Fibroblast of the conjunctiva (primary cell): ENCODE measurements around the gene ZDHHC18.
A peak's percentile ranks its signal among the peaks of the same experiment; 100 is the strongest.

Experiments
- DNase-seq: peaks from one replicate; pipeline ENCODE4 v3.0.0-alpha.2; 2010; ENCODE audit warnings: low read depth

The ZDHHC18 gene

DNA sequence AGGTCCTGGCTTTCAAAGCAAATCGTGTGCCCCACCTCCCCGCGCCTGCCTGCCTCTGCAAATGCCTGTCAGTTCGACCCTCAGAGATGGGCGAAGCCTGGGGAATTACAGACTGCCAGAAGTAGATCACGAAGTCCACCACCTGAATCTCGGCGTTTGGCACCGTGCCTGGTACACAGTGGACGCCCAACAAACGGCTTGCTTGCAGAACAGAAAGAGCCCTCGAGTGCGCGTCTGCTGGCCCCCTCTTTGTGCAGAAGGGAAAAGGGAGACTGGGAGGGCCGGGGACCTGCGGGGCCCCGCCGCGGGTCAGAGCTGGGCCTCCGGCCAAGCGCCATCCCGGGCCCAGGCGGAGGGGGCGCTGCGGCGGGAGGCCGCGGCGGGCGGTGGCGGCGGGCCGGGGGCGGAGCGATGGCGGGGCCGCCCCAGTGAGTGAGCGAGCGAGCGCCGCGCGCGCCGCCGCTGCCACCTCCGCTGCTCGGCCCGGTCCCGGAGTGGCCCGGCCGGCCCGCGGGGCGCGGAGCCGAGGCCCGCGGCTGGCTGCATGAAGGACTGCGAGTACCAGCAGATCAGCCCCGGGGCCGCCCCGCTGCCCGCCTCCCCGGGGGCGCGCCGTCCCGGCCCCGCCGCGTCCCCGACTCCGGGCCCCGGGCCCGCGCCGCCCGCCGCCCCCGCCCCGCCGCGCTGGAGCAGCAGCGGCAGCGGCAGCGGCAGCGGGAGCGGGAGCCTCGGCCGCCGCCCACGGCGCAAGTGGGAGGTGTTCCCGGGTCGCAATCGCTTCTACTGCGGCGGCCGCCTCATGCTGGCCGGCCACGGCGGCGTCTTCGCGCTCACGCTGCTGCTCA lies at the start of gene ZDHHC18:
TSS of gene ZDHHC18 (plus strand) at position 428 of the 845 bp plus-strand sequence. CDS start at position 545, 117 bp downstream.
- peak; percentile 8 for DNase-seq

- no peak for DNase-seq
These were observed 47.3 kb upstream of the ZDHHC18 start for GRCh38 chr1:26779098-26779668.

GRCh38 chr1:26780344-26780957 lies 46.0 kb upstream of the ZDHHC18 start:
- DNase-seq, result no peak

- no peak for DNase-seq
These were observed 45.2 kb upstream of the ZDHHC18 start for GRCh38 chr1:26781206-26781825.

GRCh38 chr1:26782521-26783212 lies 43.8 kb upstream of the ZDHHC18 start:
- no peak for DNase-seq

DNA sequence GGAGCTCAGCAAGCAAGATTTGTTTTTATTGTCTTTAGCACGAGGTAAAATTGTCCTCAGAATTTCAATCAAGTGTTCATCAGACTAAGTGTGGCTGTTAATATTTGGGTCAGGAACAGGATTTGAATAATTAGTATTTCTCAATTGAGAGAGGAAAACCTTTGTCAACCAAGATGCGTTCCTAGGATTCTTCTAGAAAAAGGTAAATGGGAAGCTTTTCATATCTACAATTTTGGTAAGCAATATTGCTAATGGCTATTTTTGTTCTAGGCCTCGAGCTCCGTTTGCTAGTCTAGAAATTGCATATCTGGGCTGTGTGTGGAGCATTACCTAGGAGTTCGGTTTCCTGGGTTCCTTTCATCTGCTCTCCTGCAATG lies 42.9 kb upstream of the ZDHHC18 start:
- DNase-seq, result no peak

GRCh38 chr1:26784023-26784871 lies 42.2 kb upstream of the ZDHHC18 start:
- DNase-seq, result peak; percentile 86

GRCh38 chr1:26784886-26785285 lies 41.6 kb upstream of the ZDHHC18 start:
- no peak for DNase-seq

- no peak for DNase-seq
These were observed 40.7 kb upstream of the ZDHHC18 start for GRCh38 chr1:26785611-26786436.

GRCh38 chr1:26786437-26787380 lies 39.8 kb upstream of the ZDHHC18 start:
- peak; percentile 80 for DNase-seq

- no peak for DNase-seq
These were observed 39.1 kb upstream of the ZDHHC18 start for GRCh38 chr1:26787381-26787705.

DNA sequence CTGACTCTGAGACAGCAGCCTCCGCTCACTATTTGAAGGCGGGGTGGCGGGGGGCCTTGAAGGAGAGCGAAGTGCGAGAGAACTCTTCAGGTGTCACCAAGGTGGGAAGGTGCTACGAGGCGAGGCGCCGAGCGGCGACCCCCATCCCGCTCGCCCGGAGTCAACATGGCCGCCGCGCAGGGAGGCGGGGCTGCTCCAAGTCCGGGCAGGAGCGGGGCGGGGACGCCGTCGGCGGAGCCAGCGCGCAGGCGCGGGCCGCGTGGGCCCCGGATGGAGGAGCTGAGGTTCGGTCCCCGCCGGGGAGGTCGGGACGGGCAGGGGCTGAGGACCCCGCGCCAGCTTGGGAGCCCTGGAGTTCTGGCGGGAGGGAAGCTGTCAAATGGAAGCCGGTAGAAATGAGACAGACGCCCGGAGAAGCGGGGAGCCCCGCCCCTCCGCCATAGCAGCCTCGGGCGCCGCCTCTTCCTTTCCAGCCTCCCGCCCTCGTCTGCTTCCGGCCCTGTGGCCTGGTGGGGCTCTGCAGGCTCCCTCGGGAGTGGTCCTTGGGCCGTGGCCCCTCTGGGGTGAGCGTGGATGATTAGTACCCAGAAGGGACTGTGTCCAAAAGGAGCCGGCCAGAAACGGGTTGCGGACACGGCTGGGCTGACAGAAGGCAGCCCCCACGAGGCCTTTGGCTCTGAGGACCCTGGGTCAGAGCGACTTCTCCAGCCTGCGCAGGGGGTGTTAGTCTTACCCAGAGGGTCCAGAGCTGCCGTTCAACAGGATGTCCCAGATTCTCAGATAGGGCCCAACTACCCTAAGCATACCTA lies 38.6 kb upstream of the ZDHHC18 start, which contains the start of gene PIGV:
TSS of gene PIGV (plus strand) at position 245 of the 809 bp plus-strand sequence. CDS start 2,866 bp downstream, outside the sequence.
- DNase-seq, result peak; percentile 77

GRCh38 chr1:26788515-26788785 lies 38.0 kb upstream of the ZDHHC18 start:
- DNase-seq, result no peak

GRCh38 chr1:26788836-26789611 lies 37.5 kb upstream of the ZDHHC18 start:
- peak; percentile 82 for DNase-seq

- DNase-seq, result no peak
These were observed 36.9 kb upstream of the ZDHHC18 start for GRCh38 chr1:26789612-26789865.

DNA sequence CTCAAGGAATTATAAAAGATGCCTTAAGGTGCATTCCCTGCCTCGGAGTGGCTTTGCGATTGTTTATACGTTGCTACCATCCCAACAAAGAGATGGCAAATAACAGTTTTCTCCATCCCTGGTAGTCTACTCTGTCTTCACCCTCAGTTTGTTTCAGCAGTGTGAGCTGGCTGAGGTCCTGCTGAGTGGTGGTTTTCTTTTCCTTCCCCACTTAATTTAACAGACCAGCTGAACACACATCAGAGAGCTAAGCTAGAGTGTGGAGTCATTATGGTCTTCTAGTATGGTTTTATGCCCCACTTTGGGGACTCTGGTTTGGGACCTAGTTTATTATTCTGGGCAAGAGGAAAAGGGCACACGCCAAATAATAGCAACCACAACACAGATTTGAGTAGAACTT lies 36.6 kb upstream of the ZDHHC18 start:
- DNase-seq, result no peak

DNA sequence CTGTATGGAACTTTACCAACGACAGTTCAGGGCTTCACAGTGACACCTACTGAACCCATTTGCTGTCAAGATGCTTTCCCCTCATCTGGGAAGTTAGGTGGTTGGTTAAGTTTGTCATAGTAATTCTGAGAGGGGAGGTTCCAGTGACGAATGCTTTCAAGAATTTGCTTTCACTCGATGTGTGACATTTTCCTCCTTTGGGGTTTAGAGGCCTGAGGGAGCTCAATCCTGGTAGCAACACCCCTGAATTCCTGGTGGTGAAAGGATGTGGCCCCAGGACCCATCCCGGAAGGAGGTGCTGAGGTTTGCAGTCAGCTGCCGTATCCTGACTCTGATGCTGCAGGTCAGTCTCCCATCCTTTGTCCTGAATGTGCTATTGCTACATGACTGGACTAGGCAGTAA lies 35.9 kb upstream of the ZDHHC18 start:
- no peak for DNase-seq

- DNase-seq, result no peak
These were observed 35.3 kb upstream of the ZDHHC18 start for GRCh38 chr1:26791148-26791547.
